GM19035 (cell line): ENCODE results near the gene ATG5.
A peak's percentile ranks its signal among the peaks of the same experiment; 100 is the strongest.
"Not testable (repeated sequence)": the region's sequence is repeated elsewhere in the genome, so short reads cannot be mapped to it uniquely, and the experiment has no call there.

Source experiments
- ATAC-seq: cut with Tn5 transposase; IDR thresholded peaks from one replicate; pipeline ENCODE4 v1.9.1; 2021; ENCODE audit not compliant: unreplicated experiment

The ATG5 gene

DNA sequence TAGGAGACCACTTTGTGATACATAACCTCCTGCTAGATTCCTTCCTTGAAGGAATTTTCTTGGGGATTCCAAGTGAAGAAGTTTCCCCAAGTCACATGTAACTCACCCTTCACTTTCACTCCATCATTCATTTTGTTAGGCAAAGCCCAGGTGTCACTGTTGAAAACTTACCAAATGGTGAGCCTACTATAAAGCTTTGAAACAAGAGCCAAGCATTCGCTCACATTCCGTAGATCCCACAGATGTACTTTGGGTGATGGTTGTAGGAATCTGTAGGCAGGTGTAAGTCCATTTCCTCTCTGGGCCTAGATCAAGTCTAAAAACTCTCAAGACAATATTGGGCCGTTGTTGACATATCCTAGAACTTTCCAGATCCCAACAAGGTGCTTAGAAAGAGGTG, 165.4 kb downstream of the ATG5 start:
- ATAC-seq: no peak

GRCh38 chr6:106159531-106159940, 166.0 kb downstream of the ATG5 start:
- no peak for ATAC-seq

DNA sequence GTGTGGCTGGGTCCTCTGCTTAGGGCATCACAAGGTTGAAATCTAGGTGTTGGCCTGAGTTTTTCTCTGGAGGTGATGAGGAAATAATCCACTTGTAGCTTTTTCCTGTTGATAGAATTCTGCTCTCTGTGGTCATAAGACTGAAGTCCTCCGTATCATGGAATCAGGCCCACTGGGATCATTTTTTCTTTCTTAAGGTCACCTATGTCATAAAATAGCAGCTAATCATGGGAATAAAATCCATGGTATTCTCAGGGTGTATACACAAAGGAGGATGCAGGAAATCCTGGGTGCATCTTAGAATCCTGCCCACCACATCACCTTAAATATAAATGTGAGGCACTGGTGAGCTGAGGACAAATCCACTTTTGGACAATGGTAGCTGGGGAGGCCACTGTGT, 166.7 kb downstream of the ATG5 start:
- ATAC-seq: no peak

DNA sequence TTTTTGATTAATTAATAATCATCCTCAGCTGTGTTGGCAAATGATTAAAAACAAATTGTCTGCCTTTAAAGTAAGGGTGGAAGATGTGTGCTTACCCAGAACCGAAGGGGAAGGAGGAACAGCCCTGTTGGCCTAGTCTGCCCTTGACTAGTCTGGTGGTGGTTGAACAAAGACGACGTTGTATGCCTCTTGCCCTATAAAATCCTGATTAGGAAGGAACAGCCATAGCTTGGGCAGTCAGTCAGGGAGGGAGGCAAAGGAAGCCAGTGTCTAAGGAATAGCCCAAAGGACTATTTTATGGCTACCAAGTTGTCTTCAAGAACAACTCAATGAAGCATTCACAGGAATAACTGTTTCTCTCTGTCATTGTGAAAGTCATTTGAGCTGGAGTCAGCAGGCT, 168.7 kb downstream of the ATG5 start:
- no peak for ATAC-seq

GRCh38 chr6:106156413-106156812, 169.1 kb downstream of the ATG5 start:
- no peak for ATAC-seq

DNA sequence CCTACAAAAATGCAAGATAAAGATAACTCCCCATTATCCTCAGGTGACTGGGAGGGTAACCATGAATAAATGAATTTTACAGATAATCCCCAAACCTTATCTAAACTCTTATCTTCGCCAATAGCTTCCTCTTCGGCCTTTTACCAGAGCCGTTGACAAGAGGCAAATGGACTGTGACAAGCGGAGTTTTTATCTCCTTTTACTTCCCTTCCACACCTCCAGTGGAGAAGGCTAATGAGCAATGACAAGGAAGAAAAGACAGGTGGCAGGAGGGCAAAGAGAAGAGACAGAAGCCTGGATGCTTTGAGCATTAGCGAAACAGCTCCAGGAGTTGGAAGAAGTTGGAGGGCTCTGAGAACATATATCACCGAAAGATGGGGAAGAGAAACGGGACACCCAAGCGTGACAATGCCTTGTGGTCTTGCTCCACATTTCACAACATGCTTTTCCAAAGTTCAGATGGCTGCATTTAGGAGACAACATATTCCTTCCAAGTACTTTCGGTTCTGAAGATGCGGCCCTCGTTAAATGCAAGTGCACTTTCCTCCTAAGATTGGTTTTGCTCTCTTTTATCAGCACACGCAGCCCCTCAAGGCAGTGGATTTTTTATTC, 170.2 kb downstream of the ATG5 start:
- ATAC-seq: no peak

DNA sequence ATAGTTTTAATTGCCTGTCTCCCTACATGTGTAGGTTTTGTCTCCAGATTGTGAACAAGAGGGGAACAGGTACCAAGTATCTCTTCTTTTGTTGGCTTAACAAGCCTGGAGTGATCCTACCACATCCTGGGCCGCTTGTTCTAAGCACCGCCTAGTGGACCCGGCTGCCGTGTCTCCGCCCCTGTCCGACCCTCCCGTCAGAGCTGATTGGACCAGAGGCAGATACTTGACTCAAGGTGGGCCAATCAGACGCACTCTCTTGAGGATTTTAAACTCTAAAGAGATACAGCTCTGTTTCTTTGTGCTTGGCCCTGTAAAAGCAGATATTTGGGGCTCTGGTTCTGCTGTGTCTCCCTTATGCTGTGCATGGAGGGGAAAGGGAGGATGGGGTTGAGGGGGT, 171.2 kb downstream of the ATG5 start:
- no peak for ATAC-seq

GRCh38 chr6:106152952-106153351, 172.6 kb downstream of the ATG5 start:
- no peak for ATAC-seq

DNA sequence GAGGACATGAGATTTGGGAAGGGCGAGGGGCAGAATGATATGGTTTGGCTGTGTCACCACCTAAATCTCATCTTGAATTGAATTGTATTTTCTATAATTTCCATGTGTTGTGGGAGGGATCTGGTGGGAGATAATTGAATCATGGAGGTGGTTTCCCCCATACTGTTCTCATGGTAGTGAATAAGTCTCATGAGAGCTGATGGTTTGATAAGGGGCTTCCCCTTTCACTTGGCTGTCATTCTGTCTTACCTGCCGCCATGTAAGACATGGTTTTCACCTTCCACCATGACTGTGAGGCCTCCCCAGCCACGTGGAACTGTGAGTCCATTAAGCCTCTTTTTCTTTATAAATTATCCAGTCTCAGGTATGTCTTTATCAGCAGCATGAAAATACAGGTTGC, 173.1 kb downstream of the ATG5 start:
- ATAC-seq: not testable (repeated sequence)

- no peak for ATAC-seq
Measured at GRCh38 chr6:106149472-106150069, 176.0 kb downstream of the ATG5 start.

DNA sequence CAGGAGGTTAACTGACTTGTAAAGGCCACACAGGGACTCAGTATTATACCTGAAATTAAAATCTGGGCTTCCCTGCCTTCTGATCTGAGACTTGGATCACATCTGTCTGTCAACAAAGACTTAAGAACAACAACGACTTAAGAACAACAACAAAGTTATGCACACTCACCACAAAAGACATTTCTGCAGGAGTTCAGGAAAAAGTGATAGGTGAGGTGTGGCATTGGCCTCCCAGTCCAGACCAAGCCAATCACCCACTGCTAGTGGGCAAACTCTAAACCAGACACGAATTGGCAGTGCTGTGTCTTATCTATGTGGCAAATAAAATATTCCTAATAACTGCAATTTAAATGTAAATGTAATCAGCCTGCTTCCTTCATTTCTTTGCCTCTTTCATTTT, 178.1 kb downstream of the ATG5 start:
- no peak for ATAC-seq

- peak; percentile 37 for ATAC-seq
Measured at GRCh38 chr6:106146852-106147351, 178.7 kb downstream of the ATG5 start.

DNA sequence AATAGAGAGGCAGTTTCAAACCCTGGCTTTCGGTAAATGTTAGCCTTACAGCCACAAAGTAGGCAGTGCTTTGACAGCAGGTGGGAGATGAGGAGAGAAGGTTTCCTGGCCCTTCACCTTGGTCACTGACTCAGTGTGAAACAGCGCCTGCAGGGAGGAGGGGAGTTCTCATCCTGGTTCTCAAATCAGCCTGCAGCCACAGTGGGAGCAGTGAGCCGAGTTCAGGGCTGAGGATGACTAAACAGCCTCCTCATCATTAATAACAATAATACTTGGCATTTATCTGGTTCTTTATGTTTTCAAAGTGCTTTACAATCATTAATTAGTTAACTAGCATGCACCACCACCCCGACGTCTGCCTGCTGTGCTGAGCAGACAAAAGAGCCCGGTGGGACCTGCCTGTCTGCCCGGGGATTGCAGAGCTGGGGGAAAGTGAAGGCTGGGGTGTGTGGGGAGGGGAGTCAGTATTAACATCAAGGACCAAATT, 179.8 kb downstream of the ATG5 start:
- ATAC-seq: no peak

DNA sequence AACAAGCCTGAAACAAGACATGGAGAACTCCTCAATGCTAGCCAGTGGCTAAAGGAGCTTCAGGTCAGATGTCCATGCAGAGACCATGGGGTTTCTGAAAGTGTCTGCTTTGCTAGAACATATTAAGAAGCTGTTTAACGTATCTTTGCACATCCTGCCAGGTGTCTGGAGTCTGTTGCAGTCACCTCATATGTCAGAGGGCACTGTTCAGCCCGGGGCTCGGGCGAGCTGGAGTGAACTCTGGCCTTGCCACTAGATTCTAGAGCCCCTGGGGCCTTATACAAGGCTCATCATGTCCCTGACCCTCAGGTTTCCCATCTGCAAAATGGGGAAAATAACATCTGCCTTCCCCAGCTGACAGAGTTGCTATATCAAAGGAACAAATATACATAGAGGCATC, 180.4 kb downstream of the ATG5 start:
- ATAC-seq: no peak

- no peak for ATAC-seq
Measured at GRCh38 chr6:106143665-106144064, 181.9 kb downstream of the ATG5 start.

GRCh38 chr6:106142876-106143431, 182.6 kb downstream of the ATG5 start:
- ATAC-seq: no peak

DNA sequence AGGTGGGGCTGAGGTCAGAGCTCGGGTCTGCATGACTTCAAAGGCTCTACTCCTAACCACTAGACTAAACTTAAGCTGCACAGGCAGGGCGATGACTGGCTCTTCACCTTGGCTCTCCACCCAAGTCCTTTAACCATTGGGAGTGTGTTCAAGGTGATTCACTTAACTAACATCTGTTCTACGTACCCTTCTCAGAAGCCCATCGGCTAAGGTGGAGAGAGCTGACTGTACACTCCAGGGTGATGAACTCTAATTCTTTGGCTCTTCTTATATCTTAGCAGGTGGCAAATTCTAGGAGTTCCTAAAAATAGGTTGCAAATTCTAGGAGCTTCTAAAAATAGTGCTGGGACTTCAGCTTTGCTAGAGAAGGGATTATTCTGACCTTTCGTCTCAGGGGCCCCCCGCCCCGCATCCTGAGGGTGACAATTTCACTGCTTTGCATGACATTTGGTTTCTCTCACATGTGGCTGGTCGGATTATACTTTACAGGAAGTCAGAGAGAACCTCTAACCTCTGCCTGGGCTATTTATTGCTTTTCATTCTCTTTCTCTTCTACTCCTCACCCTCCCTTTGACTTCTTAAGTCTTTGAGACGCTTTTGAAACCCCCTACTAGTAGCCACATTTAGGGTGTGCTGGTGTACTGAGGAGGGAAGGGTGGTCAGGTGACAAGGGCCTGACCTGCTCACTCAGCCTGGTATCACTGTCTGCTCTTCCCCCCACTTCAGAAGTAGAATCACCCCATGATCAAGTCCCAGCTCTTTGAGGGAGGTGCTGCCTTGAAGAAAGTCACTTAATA, 183.9 kb downstream of the ATG5 start:
- peak; percentile 73 for ATAC-seq

DNA sequence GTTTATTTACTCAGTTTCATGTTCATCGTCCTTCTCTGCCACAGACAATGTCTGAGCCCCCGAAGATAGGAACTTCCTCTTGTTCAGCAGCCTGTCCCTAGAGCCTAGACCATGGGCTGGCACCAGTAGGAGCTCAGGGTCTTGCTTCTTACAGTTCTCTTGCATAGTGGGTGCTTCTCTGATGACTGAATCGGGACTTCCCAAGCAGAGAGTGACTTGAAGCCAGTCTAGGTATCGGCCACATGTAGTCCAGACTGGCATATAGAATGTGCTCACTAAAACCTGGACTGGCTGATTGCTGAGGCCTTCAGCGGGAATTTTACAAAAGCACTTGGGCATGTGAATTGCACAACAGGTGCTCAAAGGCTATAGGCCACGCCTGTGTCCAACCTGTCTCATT, 187.4 kb downstream of the ATG5 start:
- ATAC-seq: no peak

- no peak for ATAC-seq
Measured at GRCh38 chr6:106136845-106137244, 188.7 kb downstream of the ATG5 start.

DNA sequence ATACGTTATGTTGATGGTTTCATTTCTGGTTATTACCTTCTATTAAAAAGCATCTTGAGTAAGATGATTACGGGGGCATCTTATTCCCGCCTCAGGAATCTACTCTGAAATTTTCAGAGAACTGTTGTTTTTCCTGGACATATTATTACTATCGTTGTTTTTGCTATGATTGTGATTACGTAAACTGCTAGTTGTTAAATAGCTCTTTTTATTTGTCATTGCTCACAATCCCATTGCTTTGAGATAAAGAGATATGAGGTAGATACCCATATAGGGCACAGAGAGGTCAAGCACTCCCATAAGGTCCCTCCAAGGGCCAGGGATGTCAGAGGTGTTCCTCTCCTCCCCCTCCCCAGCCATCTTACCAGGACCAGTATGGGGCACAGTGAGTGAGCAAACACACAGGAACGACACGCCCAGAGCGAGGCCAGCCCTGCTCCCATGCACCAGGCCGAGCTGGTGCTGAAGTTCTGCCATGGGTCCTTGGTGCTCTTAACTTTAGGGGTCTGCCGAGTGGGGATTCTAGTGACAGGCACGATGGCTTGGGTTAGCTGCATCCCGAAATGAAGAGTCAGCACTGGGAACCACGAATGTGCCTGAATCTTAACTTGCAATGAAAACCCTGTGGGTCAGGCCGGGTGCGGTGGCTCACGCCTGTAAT, 189.5 kb downstream of the ATG5 start:
- no peak for ATAC-seq
